K562 (cell line): ENCODE measurements around the gene PYGB. TPM values are rescaled to one million over a fixed set of nuclear protein-coding genes. Genes with fewer than 3 reads are reported as not detected.

Experiments used
- C11orf30 ChIP-seq: fragments of 450-650 bp; IDR thresholded peaks from 2 replicates; pipeline ENCODE4 v1.6.1; 2016; ENCODE audit warnings: low read depth, mild to moderate bottlenecking
- CBX1 ChIP-seq: sonication (generic); IDR thresholded peaks from 2 replicates; pipeline ENCODE4 v1.6.1; 2016; ENCODE audit warnings: antibody characterized with exemption, low read depth, mild to moderate bottlenecking
- EGR1 ChIP-seq: fragments of 450-650 bp; conservative IDR thresholded peaks from 2 replicates; pipeline ENCODE4 v1.6.1; 2017; ENCODE audit warnings: mild to moderate bottlenecking
- FOS ChIP-seq: IDR thresholded peaks from 3 replicates; pipeline ENCODE4 v1.6.1; 2011; ENCODE audit not compliant: insufficient read length; ENCODE audit errors: extremely low read depth
- JUND ChIP-seq, 2 experiments: IDR thresholded peaks; 2 replicates in 1 of 2; 3 replicates in 1 of 2; pipeline ENCODE4 v1.6.1; 2011; ENCODE audit warnings: borderline replicate concordance in 2 of 2, low read depth in 2 of 2, low read length in 2 of 2, improper control_type of control experiment in 1 of 2, missing biosample characterization in 1 of 2, missing genetic modification characterization in 1 of 2, missing genetic modification reagents in 1 of 2
- NBN ChIP-seq: fragments of 450-650 bp; IDR thresholded peaks from 2 replicates; pipeline ENCODE4 v1.6.1; 2016; ENCODE audit warnings: low read depth, mild to moderate bottlenecking
- NFRKB ChIP-seq: fragments of 450-650 bp; IDR thresholded peaks from 2 replicates; pipeline ENCODE4 v1.6.1; 2016; ENCODE audit warnings: low read depth
- NRF1 ChIP-seq, 2 experiments: fragments of 450-650 bp; IDR thresholded peaks in 1 of 2; conservative IDR thresholded peaks in 1 of 2; 2 replicates each; pipeline ENCODE4 v1.6.1; 2014; ENCODE audit warnings: mild to moderate bottlenecking in 2 of 2
- PML ChIP-seq: IDR thresholded peaks from 2 replicates; pipeline ENCODE4 v1.6.1; 2012; ENCODE audit warnings: low read length, inconsistent platforms
- PRDM10 ChIP-seq: fragments of 450-650 bp; IDR thresholded peaks from 2 replicates; pipeline ENCODE4 v1.6.1; 2018; ENCODE audit not compliant: partially characterized antibody
- SUPT5H ChIP-seq: fragments of 450-650 bp; IDR thresholded peaks from 2 replicates; pipeline ENCODE4 v1.6.1; 2016
- TSHZ1 ChIP-seq: fragments of 250-450 bp; sonication (Bioruptor Pico); IDR thresholded peaks from 2 replicates; pipeline ENCODE4 v1.4.0; 2020; ENCODE audit warnings: mild to moderate bottlenecking, moderate library complexity
- VEZF1 ChIP-seq: fragments of 200-800 bp; sonication (Bioruptor generic); IDR thresholded peaks from 2 replicates; pipeline ENCODE4 v1.6.1; 2017; ENCODE audit warnings: missing genetic modification characterization, missing compliant biosample characterization
- ZNF282 ChIP-seq: sonication (generic); formaldehyde crosslinking; IDR thresholded peaks from 2 replicates; pipeline ENCODE4 v1.8.1; 2023; ENCODE audit warnings: missing genetic modification reagents
- polyA plus RNA-seq, 8 experiments: library from polyadenylated mRNA; depleted of rRNA in 4 of 8; stranded (reverse) in 5 of 8; unstranded in 3 of 8; fragments of >200 nt; fragmentation: Nextera tagmentation in 2 of 8; fragmentation: Illumina TruSeq in 1 of 8; extraction: Ambion mirVana in 2 of 8; extraction: Trizol in 1 of 8; gene quantifications; 2 replicates each; pipeline versions ENCODE4 v1.2.1 to v1.2.3, GENCODE V29; 2011 to 2014; ENCODE audit warnings: inconsistent platforms in 1 of 8, missing spikeins in 1 of 8
- total RNA-seq, 7 experiments: library from RNA; depleted of rRNA in 6 of 7; stranded (reverse); fragments of >200 nt in 6 of 7; fragmentation: Illumina TruSeq in 2 of 7; extraction: Trizol in 2 of 7; gene quantifications; 2 replicates each; pipeline versions ENCODE4 v1.2.1 to v1.2.3, GENCODE V29; 2011 to 2021; ENCODE audit warnings: low replicate concordance in 1 of 7
- TF ChIP-seq, protein P1 (sequence below), 2 experiments: fragments of 150-350 bp in 1 of 2; IDR thresholded peaks; 2 replicates each; pipeline ENCODE4 v1.6.1; 2012 to 2016; ENCODE audit warnings: low read depth in 2 of 2, low read length in 2 of 2, mild to moderate bottlenecking in 1 of 2, moderate library complexity in 1 of 2

PYGB gene
- total and polyA plus RNA-seq, 9 of the 15 experiments (the other 6 are each of a cell fraction or from before 2014, with no cell fraction given), result 0.34 to 18.0 (median 9.8) TPM

- peak; percentile 74 for TF ChIP-seq PRDM10
- TF ChIP-seq JUND (IDR thresholded peaks at IDR 0.05; ENCODE audit: borderline replicate concordance, low read depth, low read length), result peak; percentile 99
- TF ChIP-seq JUND (tag; IDR thresholded peaks at IDR 0.05; ENCODE audit: borderline replicate concordance, low read depth, low read length), result peak; percentile 98; the same call in 2 of the 3 replicates
- peak; percentile 77 for TF ChIP-seq FOS
- TF ChIP-seq NBN, result peak; percentile 70; the same call in 1 of the 2 replicates
- TF ChIP-seq VEZF1 (CRISPR knock-in tag), result peak; percentile 75; the same call in 1 of the 2 replicates
- TF ChIP-seq EGR1, result no peak
- TF ChIP-seq CBX1, result 0 out of 2 replicates have a peak, but pooled peaks have one; percentile 41
- peak; percentile 83 for TF ChIP-seq C11orf30
- TF ChIP-seq NRF1 (conservative IDR thresholded peaks at IDR 0.05 in 1 of 2, IDR thresholded peaks at IDR 0.05 in 1 of 2), result 0 out of 4 replicates have a peak, but pooled peaks of 1 of the 2 experiments have one; percentile 15
- TF ChIP-seq ZNF282 (CRISPR knock-in tag), result no peak
- TF ChIP-seq TSHZ1 (CRISPR knock-in tag), result no peak
- TF ChIP-seq SUPT5H, result no peak
- TF ChIP-seq PML, result 0 out of 2 replicates have a peak, but pooled peaks have one; percentile 41
- TF ChIP-seq NFRKB, result 0 out of 2 replicates have a peak, but pooled peaks have one; percentile 23
- TF ChIP-seq, protein P1, sequence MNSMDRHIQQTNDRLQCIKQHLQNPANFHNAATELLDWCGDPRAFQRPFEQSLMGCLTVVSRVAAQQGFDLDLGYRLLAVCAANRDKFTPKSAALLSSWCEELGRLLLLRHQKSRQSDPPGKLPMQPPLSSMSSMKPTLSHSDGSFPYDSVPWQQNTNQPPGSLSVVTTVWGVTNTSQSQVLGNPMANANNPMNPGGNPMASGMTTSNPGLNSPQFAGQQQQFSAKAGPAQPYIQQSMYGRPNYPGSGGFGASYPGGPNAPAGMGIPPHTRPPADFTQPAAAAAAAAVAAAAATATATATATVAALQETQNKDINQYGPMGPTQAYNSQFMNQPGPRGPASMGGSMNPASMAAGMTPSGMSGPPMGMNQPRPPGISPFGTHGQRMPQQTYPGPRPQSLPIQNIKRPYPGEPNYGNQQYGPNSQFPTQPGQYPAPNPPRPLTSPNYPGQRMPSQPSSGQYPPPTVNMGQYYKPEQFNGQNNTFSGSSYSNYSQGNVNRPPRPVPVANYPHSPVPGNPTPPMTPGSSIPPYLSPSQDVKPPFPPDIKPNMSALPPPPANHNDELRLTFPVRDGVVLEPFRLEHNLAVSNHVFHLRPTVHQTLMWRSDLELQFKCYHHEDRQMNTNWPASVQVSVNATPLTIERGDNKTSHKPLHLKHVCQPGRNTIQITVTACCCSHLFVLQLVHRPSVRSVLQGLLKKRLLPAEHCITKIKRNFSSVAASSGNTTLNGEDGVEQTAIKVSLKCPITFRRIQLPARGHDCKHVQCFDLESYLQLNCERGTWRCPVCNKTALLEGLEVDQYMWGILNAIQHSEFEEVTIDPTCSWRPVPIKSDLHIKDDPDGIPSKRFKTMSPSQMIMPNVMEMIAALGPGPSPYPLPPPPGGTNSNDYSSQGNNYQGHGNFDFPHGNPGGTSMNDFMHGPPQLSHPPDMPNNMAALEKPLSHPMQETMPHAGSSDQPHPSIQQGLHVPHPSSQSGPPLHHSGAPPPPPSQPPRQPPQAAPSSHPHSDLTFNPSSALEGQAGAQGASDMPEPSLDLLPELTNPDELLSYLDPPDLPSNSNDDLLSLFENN (IDR thresholded peaks at IDR 0.05; ENCODE audit: low read depth in 2 of 2, low read length in 2 of 2), result no peak
Measured at GRCh38 chr20:25310268-25310920, 62.5 kb downstream of the PYGB start (continued).
